ENCODE measurements around the gene ULBP1. TPM values are rescaled to one million over a fixed set of nuclear protein-coding genes. Genes with fewer than 3 reads are reported as not detected.
"Not testable (repeated sequence)": the region's sequence is repeated elsewhere in the genome, so short reads cannot be mapped to it uniquely, and the experiment has no call there.

Gene ULBP1
- polyA plus RNA-seq, 3 donors: 0.06 to 0.79 (median 0.09) TPM

- Histone ChIP-seq H3K9ac (ENCODE audit: insufficient read depth, low read length, poor library complexity, severe bottlenecking) (no peak overlapping the region), H3K27me3 (ENCODE audit: control insufficient read depth in 2 of 2, insufficient read depth in 2 of 2, low read length in 2 of 2) (peaks cover 8 to 25% of the 10 kb centered on the region in 2 donors), H3K9me3 (replicated peaks in 1 of 2; ENCODE audit: control insufficient read depth in 1 of 2, insufficient read depth in 1 of 2, low read length in 2 of 2) (no peaks in the 10 kb centered on the region), H3K4me3 (replicated peaks in 1 of 3; ENCODE audit: low read depth in 2 of 3, low read length in 3 of 3) (no peak overlapping the region), H3K4me2 (replicated peaks; ENCODE audit: extremely low read depth, low read length, poor library complexity, severe bottlenecking) (no peak overlapping the region), H3K79me2 (ENCODE audit: insufficient read depth, low read length) (no peaks in the 10 kb centered on the region), H2AFZ (ENCODE audit: insufficient read depth, low read depth, low read length, poor library complexity, severe bottlenecking) (no peak overlapping the region), H3K27ac (ENCODE audit: low read depth in 1 of 2, low read length in 2 of 2) (no peak overlapping the region), H3K4me1 (ENCODE audit: control insufficient read depth in 1 of 2, insufficient read depth in 2 of 2, low read length in 2 of 2) (peaks cover 10 to 13% of the 10 kb centered on the region in 2 donors), H4K20me1 (ENCODE audit: insufficient read depth, low read length) (no peaks in the 10 kb centered on the region), H3K36me3 (replicated peaks in 1 of 2; ENCODE audit: control insufficient read depth in 1 of 2, insufficient read depth in 2 of 2, low read length in 2 of 2) (no peaks in the 10 kb centered on the region)
- Mint-ChIP-seq H3K36me3 (peaks cover 5 to 8% of the 10 kb centered on the region in 2 donors), H3K4me3 (no peak overlapping the region), H3K9me3 (peaks cover 0 to 13% (median 8%) of the 10 kb centered on the region in 7 donors), H3K4me1 (peaks cover 14% of the 10 kb centered on the region), H3K27me3 (ENCODE audit: low read depth in 3 of 3) (peaks cover 33 to 38% (median 37%) of the 10 kb centered on the region in 3 donors), H3K27ac (no peak overlapping the region)
- intact Hi-C loops (cut with micrococcal nuclease): no loop called here
- WGBS (ENCODE audit: insufficient coverage): 89% methylated on average over 5 of the region's 6 CpGs
- no peak for DNase-seq
- TF ChIP-seq CTCF (IDR thresholded peaks at IDR 0.05): no peak
These were observed 45.4 kb upstream of the ULBP1 start for GRCh38 chr6:149918151-149918905.

- intact Hi-C loops (cut with micrococcal nuclease); DNase-seq: not testable (repeated sequence)
- H3K9me3 Mint-ChIP-seq: peaks cover 0 to 18% (median 12%) of the 10 kb centered on the region in 7 donors
These were observed 44.5 kb upstream of the ULBP1 start for GRCh38 chr6:149919126-149919833.

More at GRCh38 chr6:149919126-149919833, 44.5 kb upstream of the ULBP1 start:
- not testable (repeated sequence) for H4K20me1 ChIP-seq (ENCODE audit: insufficient read depth, low read length); H3K4me3 Mint-ChIP-seq; H2AFZ ChIP-seq (ENCODE audit: insufficient read depth, low read depth, low read length, poor library complexity, severe bottlenecking); H3K4me2 ChIP-seq (replicated peaks; ENCODE audit: extremely low read depth, low read length, poor library complexity, severe bottlenecking); H3K36me3 Mint-ChIP-seq; H3K9ac ChIP-seq (ENCODE audit: insufficient read depth, low read length, poor library complexity, severe bottlenecking); H3K9me3 ChIP-seq (replicated peaks in 1 of 2; ENCODE audit: control insufficient read depth in 1 of 2, insufficient read depth in 1 of 2, low read length in 2 of 2); H3K79me2 ChIP-seq (ENCODE audit: insufficient read depth, low read length); H3K4me3 ChIP-seq (replicated peaks in 1 of 3; ENCODE audit: low read depth in 2 of 3, low read length in 3 of 3); H3K27ac ChIP-seq (ENCODE audit: low read depth in 1 of 2, low read length in 2 of 2); H3K36me3 ChIP-seq (replicated peaks in 1 of 2; ENCODE audit: control insufficient read depth in 1 of 2, insufficient read depth in 2 of 2, low read length in 2 of 2)
- WGBS (ENCODE audit: insufficient coverage): 100% methylated on average over 2 of the region's 11 CpGs
- Mint-ChIP-seq H3K27ac (peak overlapping the region in 1 of 7 donors; percentile 24), H3K27me3 (ENCODE audit: low read depth in 3 of 3) (peaks cover 37 to 47% (median 44%) of the 10 kb centered on the region in 3 donors), H3K4me1 (peaks cover 18% of the 10 kb centered on the region)
- H3K4me1 ChIP-seq (ENCODE audit: control insufficient read depth in 1 of 2, insufficient read depth in 2 of 2, low read length in 2 of 2): peaks cover 14 to 16% of the 10 kb centered on the region in 2 donors
- H3K27me3 ChIP-seq (ENCODE audit: control insufficient read depth in 2 of 2, insufficient read depth in 2 of 2, low read length in 2 of 2): peaks cover 15 to 34% of the 10 kb centered on the region in 2 donors
